Peyer's patch (tissue), 4 donors: Measurements from ENCODE around the gene LRRIQ4.
A peak's percentile ranks its signal among the peaks of the same experiment; 100 is the strongest.

ENCODE experiments used
- POLR2A ChIP-seq, 2 donors: fragments of 450-650 bp; IDR thresholded peaks; one replicate each; pipeline ENCODE4 v1.5.1; 2017; ENCODE audit warnings: antibody characterized with exemption in 2 of 2, mild to moderate bottlenecking in 2 of 2, moderate library complexity in 2 of 2
- TF ChIP-seq, protein P1 (sequence below), 6 experiments: fragments of 450-650 bp in 4 of 6; fragments of 200-600 bp in 2 of 6; sonication (generic) in 1 of 6; IDR thresholded peaks; one replicate each; pipeline ENCODE4 v1.5.1; 2017 to 2019; ENCODE audit warnings: antibody characterized with exemption in 6 of 6, mild to moderate bottlenecking in 3 of 6, moderate library complexity in 1 of 6

DNA sequence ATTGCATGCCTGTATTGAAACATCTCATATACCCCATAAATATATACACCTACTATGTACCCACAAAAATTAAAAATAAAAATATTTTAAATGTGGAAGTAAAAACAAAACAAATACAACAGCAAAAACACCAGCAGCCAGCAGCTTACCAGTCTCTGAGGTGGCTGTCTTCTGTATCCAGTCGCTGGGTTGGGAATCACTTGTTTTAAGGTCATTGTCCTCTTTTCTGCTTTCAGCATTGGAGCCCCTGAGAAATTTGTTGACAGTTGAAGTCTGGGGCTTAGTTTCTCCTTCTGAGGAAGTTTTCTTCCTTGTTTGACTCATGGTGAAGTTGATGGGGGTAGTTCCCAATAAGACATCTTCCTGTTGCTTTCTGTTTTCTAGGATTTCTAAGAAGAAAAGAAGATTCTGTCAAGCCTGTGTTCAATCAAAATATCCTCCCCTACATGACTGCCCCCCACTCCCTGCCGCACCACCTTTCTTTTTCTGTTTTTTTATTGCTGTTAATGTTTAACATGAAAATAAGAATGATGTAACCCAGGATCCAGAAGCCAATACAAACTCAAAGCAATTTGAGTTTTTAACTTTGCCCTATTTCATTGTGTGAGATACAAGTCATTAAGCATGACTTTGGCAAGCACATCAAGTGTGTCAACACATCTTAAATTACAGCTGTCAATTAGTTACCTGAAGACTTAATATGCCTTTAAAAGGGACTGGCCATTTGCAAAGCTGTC lies 57.0 kb downstream of the LRRIQ4 start, which contains the start of gene LRRC31:
- TF ChIP-seq, protein P1, sequence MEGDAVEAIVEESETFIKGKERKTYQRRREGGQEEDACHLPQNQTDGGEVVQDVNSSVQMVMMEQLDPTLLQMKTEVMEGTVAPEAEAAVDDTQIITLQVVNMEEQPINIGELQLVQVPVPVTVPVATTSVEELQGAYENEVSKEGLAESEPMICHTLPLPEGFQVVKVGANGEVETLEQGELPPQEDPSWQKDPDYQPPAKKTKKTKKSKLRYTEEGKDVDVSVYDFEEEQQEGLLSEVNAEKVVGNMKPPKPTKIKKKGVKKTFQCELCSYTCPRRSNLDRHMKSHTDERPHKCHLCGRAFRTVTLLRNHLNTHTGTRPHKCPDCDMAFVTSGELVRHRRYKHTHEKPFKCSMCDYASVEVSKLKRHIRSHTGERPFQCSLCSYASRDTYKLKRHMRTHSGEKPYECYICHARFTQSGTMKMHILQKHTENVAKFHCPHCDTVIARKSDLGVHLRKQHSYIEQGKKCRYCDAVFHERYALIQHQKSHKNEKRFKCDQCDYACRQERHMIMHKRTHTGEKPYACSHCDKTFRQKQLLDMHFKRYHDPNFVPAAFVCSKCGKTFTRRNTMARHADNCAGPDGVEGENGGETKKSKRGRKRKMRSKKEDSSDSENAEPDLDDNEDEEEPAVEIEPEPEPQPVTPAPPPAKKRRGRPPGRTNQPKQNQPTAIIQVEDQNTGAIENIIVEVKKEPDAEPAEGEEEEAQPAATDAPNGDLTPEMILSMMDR (IDR thresholded peaks at IDR 0.05) = no peak
- peak in 1 of 2 donors; percentile 16 for TF ChIP-seq POLR2A (IDR thresholded peaks at IDR 0.05)
